ENCODE results near the gene SLC10A6.

The SLC10A6 gene

GRCh38 chr4:86818841-86819240, 30.3 kb downstream of the SLC10A6 start:
- H3K4me3 ChIP-seq (ENCODE audit: low read length): no peak overlapping the region
- TF ChIP-seq CTCF (conservative IDR thresholded peaks at IDR 0.05; ENCODE audit: low read depth, low read length): peak; percentile 14
- DNase-seq (ENCODE audit: low read depth): no peak

GRCh38 chr4:86818211-86818610, 31.0 kb downstream of the SLC10A6 start:
- peak; percentile 13 for DNase-seq (ENCODE audit: low read depth)
- TF ChIP-seq CTCF (conservative IDR thresholded peaks at IDR 0.05; ENCODE audit: low read depth, low read length): no peak
- no peak overlapping the region for H3K4me3 ChIP-seq (ENCODE audit: low read length)

GRCh38 chr4:86816501-86817273, 32.5 kb downstream of the SLC10A6 start:
- TF ChIP-seq CTCF (conservative IDR thresholded peaks at IDR 0.05; ENCODE audit: low read depth, low read length): no peak
- no peak overlapping the region for H3K4me3 ChIP-seq (ENCODE audit: low read length)
- no peak for DNase-seq (ENCODE audit: low read depth)

GRCh38 chr4:86815653-86816052, 33.5 kb downstream of the SLC10A6 start:
- no peak for DNase-seq (ENCODE audit: low read depth)
- TF ChIP-seq CTCF (conservative IDR thresholded peaks at IDR 0.05; ENCODE audit: low read depth, low read length): no peak
- H3K4me3 ChIP-seq (ENCODE audit: low read length): no peak overlapping the region

GRCh38 chr4:86810847-86811246, 38.3 kb downstream of the SLC10A6 start:
- no peak overlapping the region for H3K4me3 ChIP-seq (ENCODE audit: low read length)
- no peak for DNase-seq (ENCODE audit: low read depth)
- no peak for TF ChIP-seq CTCF (conservative IDR thresholded peaks at IDR 0.05; ENCODE audit: low read depth, low read length)

- H3K4me3 ChIP-seq (ENCODE audit: low read length): no peak overlapping the region
- no peak for DNase-seq (ENCODE audit: low read depth)
- no peak for TF ChIP-seq CTCF (conservative IDR thresholded peaks at IDR 0.05; ENCODE audit: low read depth, low read length)
These were observed 39.4 kb downstream of the SLC10A6 start for GRCh38 chr4:86809809-86810208.

GRCh38 chr4:86791126-86791525, 58.1 kb downstream of the SLC10A6 start:
- no peak for TF ChIP-seq CTCF (conservative IDR thresholded peaks at IDR 0.05; ENCODE audit: low read depth, low read length)
- H3K4me3 ChIP-seq (ENCODE audit: low read length): no peak overlapping the region
- no peak for DNase-seq (ENCODE audit: low read depth)

Measured in retinal pigment epithelial cell (primary cell).